ENCODE data around the gene FGF18.

DNA sequence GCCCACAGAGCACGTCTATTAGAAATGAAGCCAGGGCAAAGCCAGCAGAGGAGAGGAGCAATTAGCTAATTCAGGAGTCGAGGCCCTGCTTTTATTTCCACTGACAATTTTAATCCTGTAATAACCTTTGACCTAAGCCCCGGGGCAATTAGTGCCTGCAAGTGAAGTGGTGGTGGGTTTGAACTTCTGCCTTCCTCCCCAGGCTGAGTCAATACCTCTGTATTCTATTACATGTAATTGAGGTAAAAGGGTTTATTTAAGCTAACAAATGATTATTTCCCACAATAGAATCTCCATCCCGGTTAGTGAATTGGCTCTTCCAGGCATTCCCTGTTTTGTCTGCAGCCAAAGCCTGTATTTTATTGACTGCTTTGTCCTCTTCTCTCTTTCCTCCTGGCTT, 49.9 kb downstream of the FGF18 start:
- TF ChIP-seq EZH2 (IDR thresholded peaks at IDR 0.05; ENCODE audit: insufficient read depth, poor library complexity, severe bottlenecking) (no peak), EZH2phosphoT487 (IDR thresholded peaks at IDR 0.05; ENCODE audit: insufficient read depth, low read depth) (no peak)

Data from GM23248 (cell line).